HG02798 (cell line): ENCODE results near the gene TRIM9.
"Not testable (repeated sequence)": the region's sequence is repeated elsewhere in the genome, so short reads cannot be mapped to it uniquely, and the experiment has no call there.

Source experiments
- ATAC-seq: cut with Tn5 transposase; IDR thresholded peaks from one replicate; pipeline ENCODE4 v1.9.1; 2021; ENCODE audit warnings: mild to moderate bottlenecking; ENCODE audit not compliant: unreplicated experiment, poor library complexity

Gene TRIM9

GRCh38 chr14:51006781-51007211, 88.1 kb downstream of the TRIM9 start:
- no peak for ATAC-seq

DNA sequence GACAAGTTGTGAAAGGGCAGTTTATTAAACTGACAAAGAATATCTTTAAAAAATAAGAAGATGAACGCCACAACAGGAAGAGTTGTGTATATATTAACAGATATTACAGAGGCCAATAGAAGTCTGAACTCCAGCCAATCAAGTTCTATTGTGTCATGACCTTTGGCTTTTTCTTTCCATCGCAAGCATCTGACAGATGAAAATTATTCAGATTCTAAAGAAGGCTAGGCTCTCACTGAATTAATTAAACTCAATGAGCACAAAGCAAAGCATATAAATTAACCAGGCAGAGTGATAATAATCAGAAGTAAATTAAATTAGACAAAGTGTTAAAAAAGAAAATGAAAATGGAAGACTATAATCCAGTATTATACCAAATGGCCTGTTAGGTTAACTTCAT, 88.6 kb downstream of the TRIM9 start:
- ATAC-seq = no peak

DNA sequence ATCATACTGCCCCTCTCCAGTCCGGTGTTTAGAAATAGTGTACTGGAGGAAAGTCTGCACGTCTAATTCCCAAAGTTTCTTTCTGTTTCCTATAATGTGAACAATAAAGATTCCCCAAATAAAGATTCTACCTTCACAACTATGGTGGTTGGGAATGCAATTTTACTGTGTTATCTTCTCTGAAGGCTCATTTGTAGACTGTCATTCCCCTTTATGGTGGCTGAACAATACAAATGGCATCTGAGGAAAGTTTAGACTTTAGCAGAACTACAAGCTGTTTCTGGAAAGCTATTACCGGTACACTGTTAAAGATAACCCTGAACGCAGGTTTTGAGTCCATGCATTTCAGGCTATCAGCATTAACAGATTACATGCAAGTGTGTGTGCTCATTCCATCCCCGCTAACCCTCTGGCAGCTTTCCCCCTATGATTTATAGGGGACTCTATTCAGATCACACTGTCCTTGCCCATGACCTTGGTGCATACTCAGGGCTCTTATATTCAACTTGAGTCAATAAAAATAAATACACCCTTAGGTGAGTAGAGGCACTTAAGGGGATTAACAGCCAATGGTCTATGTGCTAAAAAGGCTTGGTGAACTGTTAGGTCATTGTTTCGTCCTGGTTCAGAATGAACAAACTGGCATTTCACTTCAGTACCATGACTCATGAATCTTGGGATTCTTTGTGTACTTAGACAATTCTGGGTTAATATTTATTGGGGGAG, 89.9 kb downstream of the TRIM9 start:
- ATAC-seq = no peak

GRCh38 chr14:51004352-51004800, 90.5 kb downstream of the TRIM9 start:
- no peak for ATAC-seq

- ATAC-seq = no peak
Measured at GRCh38 chr14:51002406-51002999, 92.4 kb downstream of the TRIM9 start.

GRCh38 chr14:51000566-51000965, 94.3 kb downstream of the TRIM9 start:
- ATAC-seq = no peak

DNA sequence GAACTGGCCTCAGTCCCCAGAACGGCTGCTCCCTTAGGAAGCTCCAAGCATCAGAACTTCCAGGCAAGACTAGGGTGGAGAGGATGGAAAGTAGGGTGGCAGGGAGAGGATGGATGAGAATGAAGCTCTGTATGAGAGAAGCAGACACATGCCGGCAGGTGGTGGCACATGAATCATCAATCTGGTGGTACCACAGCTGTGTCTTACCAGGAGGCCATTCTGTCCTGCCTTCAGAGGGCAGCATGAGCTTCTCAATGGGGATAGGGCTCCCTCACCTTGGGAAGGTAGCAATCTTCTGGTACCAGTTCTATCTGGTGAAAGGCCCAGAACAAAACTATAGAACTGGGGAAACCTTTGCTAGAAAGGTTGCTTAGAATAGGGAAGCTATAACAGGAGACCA, 95.2 kb downstream of the TRIM9 start:
- ATAC-seq = no peak

GRCh38 chr14:50998612-50999011, 96.3 kb downstream of the TRIM9 start:
- no peak for ATAC-seq

GRCh38 chr14:50997712-50998111, 97.2 kb downstream of the TRIM9 start:
- no peak for ATAC-seq

GRCh38 chr14:50994158-50994557, 100.7 kb downstream of the TRIM9 start:
- not testable (repeated sequence) for ATAC-seq

DNA sequence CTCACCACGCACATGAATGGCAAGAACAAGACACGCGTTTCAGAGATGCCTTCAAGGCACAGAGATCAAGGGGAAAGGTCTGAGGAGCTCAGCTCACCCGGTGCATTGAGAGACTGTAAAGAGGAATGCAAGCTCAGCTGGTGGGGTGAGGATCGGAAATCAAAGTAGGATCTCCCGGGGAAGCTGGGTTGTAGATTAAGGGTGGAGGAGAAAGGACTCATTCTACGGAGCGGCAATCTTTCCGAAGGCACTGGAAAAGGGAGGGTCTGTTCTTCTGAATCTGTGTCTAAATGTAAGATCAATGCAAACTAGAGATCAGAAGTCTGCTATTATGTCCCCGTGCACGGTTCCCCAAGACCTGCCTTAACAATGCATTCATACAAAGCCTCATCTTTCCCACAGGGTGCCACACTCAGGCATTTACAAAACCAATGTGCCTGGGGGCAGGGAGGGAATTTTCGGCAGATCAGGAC, 109.0 kb downstream of the TRIM9 start:
- ATAC-seq = no peak

DNA sequence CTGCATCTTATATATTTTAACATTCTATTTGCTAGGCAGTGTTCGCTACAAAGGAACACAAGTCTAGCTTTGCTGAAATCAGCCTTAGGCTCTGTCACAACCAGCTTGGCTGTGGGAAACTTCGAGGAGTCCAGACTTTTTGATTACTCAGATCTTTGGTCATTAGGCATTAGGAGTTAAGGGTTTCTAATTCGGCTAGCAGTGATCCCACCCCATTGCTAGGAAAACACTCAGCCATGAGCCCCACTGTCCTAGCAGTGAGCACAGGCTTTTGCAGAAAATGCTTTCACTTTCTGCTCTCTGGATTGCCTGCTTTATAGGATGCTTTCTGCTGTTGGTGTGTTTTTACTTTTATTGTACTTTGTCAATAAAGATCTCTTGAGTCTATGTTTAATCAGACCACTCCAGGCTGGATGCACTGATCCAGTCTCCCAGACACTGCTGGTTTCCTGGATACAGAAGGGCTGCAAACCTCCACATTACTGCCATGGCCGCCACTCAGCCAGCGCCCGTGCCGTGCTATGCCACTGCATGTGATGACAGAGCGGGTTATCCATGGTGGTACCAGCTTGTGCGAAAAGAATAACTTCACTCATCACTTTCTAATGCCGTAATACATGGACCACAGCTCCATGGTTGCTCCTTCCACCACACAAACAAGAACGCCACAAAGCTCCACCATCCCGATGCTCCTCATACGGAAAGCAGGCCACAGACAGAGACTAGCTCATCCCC, 109.6 kb downstream of the TRIM9 start:
- ATAC-seq = no peak

DNA sequence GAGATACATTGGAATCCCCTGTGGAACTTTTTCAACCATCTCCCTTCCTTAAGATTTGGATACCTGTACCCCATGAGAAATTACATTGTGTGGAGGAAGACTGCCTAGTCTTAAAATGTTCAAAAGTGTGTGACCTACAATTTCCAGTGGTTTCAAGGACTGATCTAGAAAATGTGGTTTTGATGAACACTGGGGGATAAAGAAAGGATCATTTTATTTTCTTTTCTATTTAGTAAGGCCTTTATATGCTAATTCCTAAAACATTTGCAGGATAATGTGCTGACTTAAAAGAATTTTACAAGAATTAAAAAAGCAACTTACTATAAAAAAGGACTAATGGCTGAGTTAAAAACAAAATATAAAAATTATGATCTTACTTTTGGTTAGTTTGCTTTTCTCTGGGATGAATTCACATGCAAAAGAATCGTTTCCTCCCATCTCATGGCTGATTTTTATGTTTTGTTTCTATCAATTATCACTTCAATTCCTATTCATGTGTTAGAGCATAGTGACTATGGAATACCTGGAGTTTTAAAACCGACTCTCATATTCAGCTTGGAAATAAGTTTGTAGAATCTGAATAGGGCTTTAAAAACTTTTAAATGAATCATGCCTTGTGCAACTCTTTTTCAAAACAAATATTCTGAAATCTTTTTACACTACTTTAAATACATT, 110.7 kb downstream of the TRIM9 start:
- no peak for ATAC-seq

- ATAC-seq = no peak
Measured at GRCh38 chr14:50979941-50980850, 114.7 kb downstream of the TRIM9 start.

- ATAC-seq = peak; percentile 82
Measured at GRCh38 chr14:50978888-50979287, 116.0 kb downstream of the TRIM9 start.

GRCh38 chr14:50978529-50978871, 116.4 kb downstream of the TRIM9 start:
- ATAC-seq = no peak

GRCh38 chr14:50977863-50978528, 116.9 kb downstream of the TRIM9 start:
- peak; percentile 58 for ATAC-seq

GRCh38 chr14:50974118-50974517, 120.8 kb downstream of the TRIM9 start:
- ATAC-seq = no peak

- no peak for ATAC-seq
Measured at GRCh38 chr14:50972734-50973133, 122.2 kb downstream of the TRIM9 start.
